CD4-positive, alpha-beta T cell treated with Interleukin-12 subunit alpha and Interleukin-12 subunit beta, for 1 hour (primary cell): ENCODE measurements around the gene WWOX.
"Not testable (repeated sequence)": the region's sequence is repeated elsewhere in the genome, so short reads cannot be mapped to it uniquely, and the experiment has no call there.

Experiments used
- DNase-seq: peaks from one replicate; pipeline ENCODE4 v3.0.0-alpha.2; 2020

WWOX gene

DNA sequence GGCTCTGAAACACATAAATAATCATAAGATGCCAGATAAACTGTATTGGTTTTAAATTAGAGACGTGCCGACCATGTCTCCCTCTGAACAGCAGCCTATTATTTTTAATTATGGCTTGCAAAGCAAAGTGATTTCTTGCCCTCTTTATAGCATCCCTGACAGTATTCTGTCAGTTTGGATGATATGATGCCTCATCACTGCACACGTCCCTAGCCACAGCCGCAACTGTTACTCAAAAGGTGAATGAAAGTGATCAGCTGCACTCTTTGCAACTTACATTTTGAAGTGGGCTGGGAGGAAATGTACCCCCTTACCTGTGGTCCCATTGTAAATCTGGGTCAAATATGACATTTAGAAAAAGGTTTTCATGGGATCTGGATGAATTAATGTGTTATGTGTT is 1111.2 kb downstream of the WWOX start:
- DNase-seq: no peak

DNA sequence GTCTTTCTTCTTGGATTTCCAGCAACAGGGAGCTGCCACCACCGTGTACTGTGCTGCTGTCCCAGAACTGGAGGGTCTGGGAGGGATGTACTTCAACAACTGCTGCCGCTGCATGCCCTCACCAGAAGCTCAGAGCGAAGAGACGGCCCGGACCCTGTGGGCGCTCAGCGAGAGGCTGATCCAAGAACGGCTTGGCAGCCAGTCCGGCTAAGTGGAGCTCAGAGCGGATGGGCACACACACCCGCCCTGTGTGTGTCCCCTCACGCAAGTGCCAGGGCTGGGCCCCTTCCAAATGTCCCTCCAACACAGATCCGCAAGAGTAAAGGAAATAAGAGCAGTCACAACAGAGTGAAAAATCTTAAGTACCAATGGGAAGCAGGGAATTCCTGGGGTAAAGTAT is 1112.1 kb downstream of the WWOX start:
- no peak for DNase-seq

GRCh38 chr16:79212114-79212791 is 1112.8 kb downstream of the WWOX start:
- no peak for DNase-seq

- DNase-seq: no peak
Measured at GRCh38 chr16:79213214-79213613, 1113.8 kb downstream of the WWOX start.

- no peak for DNase-seq
Measured at GRCh38 chr16:79215289-79215688, 1115.8 kb downstream of the WWOX start.

DNA sequence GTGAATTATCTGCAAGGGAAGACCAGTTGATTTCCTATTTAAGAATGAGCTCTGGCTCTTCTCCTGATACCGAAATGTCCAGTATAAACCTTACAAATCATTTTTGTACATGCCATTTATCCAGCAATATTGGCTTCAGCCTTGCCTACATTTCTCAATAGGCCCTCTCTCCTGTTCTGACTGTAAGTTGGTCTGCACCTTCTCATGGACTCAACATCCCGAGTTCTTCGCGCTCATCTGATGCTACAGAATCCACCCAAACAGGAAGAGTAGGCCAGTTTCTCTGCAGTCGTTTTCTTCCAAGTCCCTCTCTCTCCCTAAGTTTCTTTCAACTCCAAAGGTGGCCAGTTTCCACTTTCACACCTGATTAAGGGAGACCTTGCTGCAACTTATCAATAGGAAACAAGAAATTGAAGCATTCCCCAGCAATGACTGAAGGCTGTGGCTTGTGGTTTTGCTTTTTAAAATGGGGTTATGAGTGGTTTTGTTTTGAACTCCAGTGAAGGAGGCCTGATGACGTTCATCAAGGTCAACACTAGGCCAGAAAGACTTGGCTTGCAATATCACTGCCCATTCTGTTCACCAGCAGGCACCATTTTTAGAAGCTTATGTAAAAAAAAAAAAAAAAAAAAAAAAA is 1118.0 kb downstream of the WWOX start:
- DNase-seq: peak; percentile 40

DNA sequence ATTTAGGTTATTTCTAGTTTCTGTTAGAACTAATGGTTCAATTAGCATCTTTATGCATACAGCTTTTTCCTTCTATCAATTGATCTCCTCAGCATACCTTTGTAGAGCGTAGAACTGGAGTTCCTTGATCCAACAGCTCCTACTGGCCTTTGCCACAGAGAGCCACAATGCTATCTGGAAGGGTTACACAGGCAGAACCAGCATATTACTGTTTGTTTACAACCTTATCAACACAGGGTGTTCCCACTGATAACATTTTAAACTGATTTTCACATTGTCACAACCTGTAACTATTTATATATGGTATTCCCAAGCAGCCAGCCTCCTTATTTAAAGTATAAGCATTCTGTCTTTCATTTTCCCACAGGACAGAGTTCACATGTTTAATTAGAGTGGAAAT is 1118.9 kb downstream of the WWOX start:
- DNase-seq: no peak

DNA sequence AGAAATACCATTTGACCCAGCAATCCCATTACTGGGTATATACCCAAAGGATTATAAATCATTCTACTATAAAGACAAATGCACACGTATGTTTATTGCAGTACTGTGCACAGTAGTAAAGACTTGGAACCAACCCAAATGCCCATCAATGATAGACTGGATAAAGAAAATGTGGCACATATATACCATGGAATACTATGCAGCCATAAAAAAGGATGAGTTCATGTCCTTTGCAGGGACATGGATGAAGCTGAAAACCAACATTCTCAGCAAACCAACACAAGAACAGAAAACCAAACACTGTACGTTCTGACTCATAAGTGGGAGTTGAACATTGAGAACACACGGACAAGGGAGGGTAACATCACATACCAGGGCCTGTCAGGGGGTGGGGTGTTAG is 1126.5 kb downstream of the WWOX start:
- DNase-seq: not testable (repeated sequence)

- no peak for DNase-seq
Measured at GRCh38 chr16:79229361-79229760, 1129.9 kb downstream of the WWOX start.

DNA sequence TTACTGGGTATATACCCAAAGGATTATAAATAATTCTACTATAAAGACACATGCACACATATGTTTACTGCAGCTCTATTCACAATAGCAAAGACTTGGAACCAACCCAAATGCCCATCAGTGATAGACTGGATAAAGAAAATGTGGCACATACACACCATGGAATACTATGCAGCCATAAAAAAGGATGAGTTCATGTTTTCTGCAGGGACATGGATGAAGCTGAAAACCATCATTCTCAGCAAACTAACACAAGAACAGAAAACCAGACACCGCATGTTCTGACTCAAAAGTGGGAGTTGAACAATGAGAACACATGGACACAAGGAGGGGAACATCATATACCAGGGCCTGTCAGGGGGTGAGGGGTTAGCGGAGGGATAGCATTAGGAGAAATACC is 1146.2 kb downstream of the WWOX start:
- not testable (repeated sequence) for DNase-seq

DNA sequence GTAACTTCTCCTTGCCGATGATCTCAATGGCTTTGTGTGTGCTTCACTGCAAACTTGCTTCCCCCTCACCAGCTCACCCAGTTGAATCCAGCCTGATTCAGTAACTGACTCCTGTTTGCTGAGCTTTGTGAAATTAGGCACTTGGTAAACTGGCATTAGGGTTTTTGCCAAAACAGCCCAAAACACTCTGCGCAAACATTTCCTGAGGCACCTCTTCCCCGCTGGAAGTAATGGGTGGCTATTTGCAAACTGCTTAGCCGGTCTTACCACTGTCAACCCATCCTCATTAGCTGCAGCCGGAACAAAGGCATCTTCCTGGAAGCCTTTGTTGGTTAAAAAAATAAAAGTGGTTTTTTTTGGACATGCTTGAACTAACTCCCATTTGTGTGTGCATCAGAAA is 1147.9 kb downstream of the WWOX start:
- no peak for DNase-seq

DNA sequence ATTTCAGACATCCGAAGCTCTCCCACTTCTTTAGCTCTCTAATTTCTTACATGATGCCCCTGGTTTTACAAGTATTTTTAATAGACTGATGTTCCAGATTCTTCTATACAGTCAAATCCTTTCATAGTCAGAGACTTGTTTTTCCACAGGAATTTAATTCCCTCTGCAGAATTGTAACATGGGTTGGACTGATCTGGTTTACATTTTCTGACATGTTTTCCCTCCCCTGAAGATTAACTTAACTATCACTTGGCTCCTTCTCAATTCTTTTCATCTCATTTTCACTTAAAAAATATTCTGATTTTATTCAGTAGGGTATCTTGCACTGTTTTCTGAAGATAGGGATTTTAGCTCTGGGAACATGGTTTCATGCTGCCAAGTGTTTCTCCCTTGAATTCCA is 1148.9 kb downstream of the WWOX start:
- DNase-seq: no peak

DNA sequence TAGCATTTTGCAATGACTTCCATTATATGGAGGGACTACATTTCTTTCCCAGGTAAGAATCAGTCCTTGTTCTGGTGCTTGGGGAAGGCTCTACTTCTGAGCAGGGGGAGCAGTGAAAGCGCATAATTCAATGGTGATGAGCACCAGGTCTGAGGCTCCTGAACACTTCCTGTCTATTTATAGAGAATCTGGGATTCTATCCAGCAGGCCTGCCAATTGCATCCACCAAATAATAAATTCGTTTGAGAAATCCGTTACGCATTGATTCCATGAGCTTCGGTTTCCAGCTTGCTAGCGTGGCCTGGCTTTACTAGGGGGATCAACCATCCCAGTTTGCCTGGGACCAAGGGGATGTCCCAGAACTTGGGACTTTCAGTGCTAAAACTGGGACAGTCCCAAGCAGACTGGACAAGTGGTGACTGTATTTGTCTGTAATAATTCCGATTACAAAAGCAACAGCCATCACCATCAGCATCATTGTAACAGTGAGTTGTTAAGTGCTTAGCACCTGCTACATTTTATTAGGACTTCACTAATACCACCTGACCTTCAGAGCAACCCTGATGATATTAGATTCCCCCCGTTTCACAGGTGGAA is 1151.1 kb downstream of the WWOX start:
- no peak for DNase-seq

GRCh38 chr16:79253100-79253631 is 1153.7 kb downstream of the WWOX start:
- DNase-seq: no peak

DNA sequence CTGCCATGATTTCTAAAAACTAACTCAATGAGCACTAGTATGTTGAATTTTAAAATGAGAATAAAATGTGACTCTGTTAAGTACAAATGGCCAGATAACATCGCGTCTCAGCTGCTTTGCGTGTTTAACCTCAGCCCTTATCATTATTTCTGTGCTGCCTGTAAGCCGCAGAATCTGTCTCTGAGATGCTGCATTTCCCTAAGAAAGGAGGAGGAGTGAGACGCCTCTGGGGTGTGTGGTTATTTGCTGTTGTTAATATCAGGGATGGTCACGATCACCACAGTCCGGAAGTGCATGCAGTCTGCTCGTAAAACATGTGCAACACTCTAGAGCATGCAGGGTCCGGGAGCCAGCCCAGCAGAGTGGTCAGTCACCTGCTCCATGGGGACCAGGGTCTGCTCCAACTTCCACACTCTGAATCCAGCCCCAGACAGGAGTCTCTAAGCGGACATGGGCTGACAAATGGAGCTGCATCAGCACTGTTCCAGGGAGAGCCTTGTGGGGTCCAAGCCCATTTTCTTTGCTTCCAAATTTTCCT is 1158.6 kb downstream of the WWOX start:
- no peak for DNase-seq

DNA sequence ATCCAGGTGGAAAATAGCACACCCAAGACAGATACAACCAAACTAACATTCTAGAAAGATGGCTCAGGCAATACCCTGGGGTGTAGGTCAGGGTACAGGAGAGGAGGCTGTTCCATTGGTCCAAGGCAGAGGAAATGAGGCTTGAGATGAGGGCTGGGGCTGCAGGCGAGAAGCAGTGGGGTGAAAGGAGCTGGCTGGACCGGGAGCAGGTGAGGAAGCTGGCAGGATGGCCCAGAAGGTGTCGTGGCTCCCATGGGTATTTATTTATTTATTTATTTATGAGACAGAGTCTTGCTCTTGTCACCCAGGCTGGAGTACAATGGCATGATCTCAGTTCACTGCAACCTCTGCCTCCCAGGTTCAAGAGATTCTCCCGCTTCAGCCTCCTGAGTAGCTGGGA is 1161.4 kb downstream of the WWOX start:
- DNase-seq: not testable (repeated sequence)

DNA sequence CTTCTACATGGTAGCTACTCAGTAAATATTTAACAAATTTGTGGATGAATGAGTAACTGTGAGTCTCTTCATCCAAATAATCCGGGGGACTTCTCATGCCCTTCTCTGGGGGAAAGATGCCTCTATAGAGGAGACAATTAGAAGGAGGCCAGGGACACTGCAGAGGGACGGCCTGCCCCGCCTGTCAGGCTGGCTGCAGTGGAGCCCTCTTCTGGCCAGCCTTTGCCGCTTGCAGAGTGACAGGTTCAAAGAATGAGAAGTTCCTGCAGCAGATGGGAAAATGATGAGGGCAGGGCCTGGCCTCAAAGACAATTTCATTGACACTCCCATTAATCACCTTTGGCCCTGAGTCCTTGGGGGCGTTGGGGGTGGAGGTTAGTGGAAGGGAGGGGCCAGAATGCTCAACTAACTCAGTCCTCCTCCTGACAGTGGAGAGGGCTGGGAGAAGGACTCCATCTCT is 1162.1 kb downstream of the WWOX start:
- DNase-seq: peak; percentile 58

DNA sequence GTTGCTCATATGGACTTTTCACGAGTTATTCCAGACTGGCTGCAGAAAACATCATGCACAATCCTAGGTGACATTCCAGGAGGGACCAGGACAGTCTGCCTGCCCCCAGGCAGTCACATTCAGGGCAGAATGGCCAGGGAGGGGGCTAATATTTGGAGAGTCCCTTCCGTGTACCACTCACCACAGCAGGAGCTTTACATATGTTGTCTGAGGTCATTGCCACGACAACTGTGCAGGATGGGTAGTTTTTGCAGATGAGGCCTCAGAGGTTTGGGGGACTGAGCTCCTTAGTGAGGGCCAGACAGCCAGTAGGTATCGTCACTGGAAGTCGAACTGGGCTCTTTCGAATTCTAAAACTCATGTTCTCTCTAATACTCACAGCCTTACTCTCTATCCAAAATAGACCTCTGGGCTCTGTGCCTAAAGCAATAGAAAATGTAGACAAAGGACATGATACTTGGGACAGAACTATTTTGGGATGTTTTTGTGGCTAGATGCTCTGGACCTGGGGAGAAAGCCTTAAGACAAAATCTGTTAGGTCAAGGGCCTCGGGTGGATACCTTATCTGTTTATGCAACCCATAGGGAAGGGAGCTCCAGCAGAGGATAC is 1162.6 kb downstream of the WWOX start:
- no peak for DNase-seq
